ENCODE measurements around the gene RNF150. TPM values are rescaled to one million over a fixed set of nuclear protein-coding genes. Genes with fewer than 3 reads are reported as not detected.

Gene RNF150
- total RNA-seq, 1 donor from 2014 or later, result 56.5 TPM

GRCh38 chr4:141124224-141124623 lies 9.0 kb downstream of the RNF150 start:
- TF ChIP-seq CTCF (IDR thresholded peaks at IDR 0.05), result no peak
- H3K9me3 Mint-ChIP-seq (ENCODE audit: unreplicated experiment), result no peaks in the 10 kb centered on the region
- peaks cover 51% of the 10 kb centered on the region for H3K4me1 Mint-ChIP-seq (ENCODE audit: unreplicated experiment)
- no peaks in the 10 kb centered on the region for H3K27me3 Mint-ChIP-seq (ENCODE audit: unreplicated experiment)
- no peak overlapping the region for H3K4me3 Mint-ChIP-seq (ENCODE audit: unreplicated experiment)
- no peak overlapping the region for H3K27ac Mint-ChIP-seq (ENCODE audit: unreplicated experiment)
- H3K36me3 Mint-ChIP-seq (ENCODE audit: unreplicated experiment), result peaks cover 26% of the 10 kb centered on the region
- no peak for DNase-seq (ENCODE audit: extremely low spot score, unreplicated experiment)

GRCh38 chr4:141121768-141122454 lies 11.4 kb downstream of the RNF150 start:
- H3K9me3 Mint-ChIP-seq (ENCODE audit: unreplicated experiment), result no peaks in the 10 kb centered on the region
- peaks cover 25% of the 10 kb centered on the region for H3K36me3 Mint-ChIP-seq (ENCODE audit: unreplicated experiment)
- no peaks in the 10 kb centered on the region for H3K27me3 Mint-ChIP-seq (ENCODE audit: unreplicated experiment)
- TF ChIP-seq CTCF (IDR thresholded peaks at IDR 0.05), result no peak
- H3K27ac Mint-ChIP-seq (ENCODE audit: unreplicated experiment), result no peak overlapping the region
- H3K4me3 Mint-ChIP-seq (ENCODE audit: unreplicated experiment), result no peak overlapping the region
- DNase-seq (ENCODE audit: extremely low spot score, unreplicated experiment), result no peak
- H3K4me1 Mint-ChIP-seq (ENCODE audit: unreplicated experiment), result peaks cover 37% of the 10 kb centered on the region

GRCh38 chr4:141121101-141121500 lies 12.2 kb downstream of the RNF150 start:
- DNase-seq (ENCODE audit: extremely low spot score, unreplicated experiment), result no peak
- TF ChIP-seq CTCF (IDR thresholded peaks at IDR 0.05), result no peak
- peaks cover 5% of the 10 kb centered on the region for H3K9me3 Mint-ChIP-seq (ENCODE audit: unreplicated experiment)
- no peak overlapping the region for H3K27ac Mint-ChIP-seq (ENCODE audit: unreplicated experiment)
- H3K36me3 Mint-ChIP-seq (ENCODE audit: unreplicated experiment), result peaks cover 30% of the 10 kb centered on the region
- no peak overlapping the region for H3K4me3 Mint-ChIP-seq (ENCODE audit: unreplicated experiment)
- H3K27me3 Mint-ChIP-seq (ENCODE audit: unreplicated experiment), result no peaks in the 10 kb centered on the region
- H3K4me1 Mint-ChIP-seq (ENCODE audit: unreplicated experiment), result peaks cover 33% of the 10 kb centered on the region

- no peaks in the 10 kb centered on the region for H3K27me3 Mint-ChIP-seq (ENCODE audit: unreplicated experiment)
- H3K27ac Mint-ChIP-seq (ENCODE audit: unreplicated experiment), result peak overlapping the region; percentile 36
- H3K4me1 Mint-ChIP-seq (ENCODE audit: unreplicated experiment), result peaks cover 25% of the 10 kb centered on the region
- no peak for TF ChIP-seq CTCF (IDR thresholded peaks at IDR 0.05)
- peaks cover 13% of the 10 kb centered on the region for H3K9me3 Mint-ChIP-seq (ENCODE audit: unreplicated experiment)
- no peak for DNase-seq (ENCODE audit: extremely low spot score, unreplicated experiment)
- H3K36me3 Mint-ChIP-seq (ENCODE audit: unreplicated experiment), result peaks cover 38% of the 10 kb centered on the region
- no peak overlapping the region for H3K4me3 Mint-ChIP-seq (ENCODE audit: unreplicated experiment)
Observed at GRCh38 chr4:141120036-141120593, 13.2 kb downstream of the RNF150 start.

GRCh38 chr4:141119071-141119470 lies 14.2 kb downstream of the RNF150 start:
- Mint-ChIP-seq H3K27me3 (ENCODE audit: unreplicated experiment) (no peaks in the 10 kb centered on the region), H3K9me3 (ENCODE audit: unreplicated experiment) (peaks cover 23% of the 10 kb centered on the region), H3K36me3 (ENCODE audit: unreplicated experiment) (peaks cover 42% of the 10 kb centered on the region), H3K27ac (ENCODE audit: unreplicated experiment) (no peak overlapping the region), H3K4me3 (ENCODE audit: unreplicated experiment) (no peak overlapping the region), H3K4me1 (ENCODE audit: unreplicated experiment) (peaks cover 23% of the 10 kb centered on the region)
- no peak for DNase-seq (ENCODE audit: extremely low spot score, unreplicated experiment)
- no peak for TF ChIP-seq CTCF (IDR thresholded peaks at IDR 0.05)

All from osteocyte (in vitro differentiated cells).